Activated CD4-positive, alpha-beta T cell treated with anti-CD3 and anti-CD28 coated beads for 36 hours (primary cell): ENCODE measurements around the gene UBE2C. TPM values are rescaled to one million over a fixed set of nuclear protein-coding genes. Genes with fewer than 3 reads are reported as not detected.
"Not testable (repeated sequence)": the region's sequence is repeated elsewhere in the genome, so short reads cannot be mapped to it uniquely, and the experiment has no call there.

ENCODE experiments used
- ATAC-seq: fragments of 200-7000 bp; cut with Tn5 transposase; one replicate; pipeline ENCODE4 v1.10.0; 2021; ENCODE audit warnings: mild to moderate bottlenecking, moderate library complexity
- CTCF ChIA-PET: fragments of 350-600 bp; sonication (Branson Sonifier 250); formaldehyde crosslinking; loops from one replicate; lab custom pipeline; 2021; ENCODE audit warnings: antibody characterized with exemption; lab: Charles Lee
- POLR2A ChIA-PET: fragments of 350-600 bp; sonication (Branson Sonifier 250); formaldehyde crosslinking; loops from one replicate; lab custom pipeline; 2021; ENCODE audit warnings: antibody characterized with exemption, inconsistent platforms; lab: Charles Lee
- DNase-seq: peaks from one replicate; pipeline ENCODE4 v3.0.0-alpha.2; 2020
- H3K27ac Mint-ChIP-seq: one replicate; pipeline ENCODE4 v1.8.0; 2021; ENCODE audit warnings: mixed read lengths
- H3K27me3 Mint-ChIP-seq: one replicate; pipeline ENCODE4 v1.8.0; 2021; ENCODE audit warnings: mixed read lengths
- H3K36me3 Mint-ChIP-seq: one replicate; pipeline ENCODE4 v1.8.0; 2021; ENCODE audit warnings: low read depth, mixed read lengths
- H3K4me1 Mint-ChIP-seq: one replicate; pipeline ENCODE4 v1.8.0; 2021; ENCODE audit warnings: mixed read lengths
- H3K4me3 Mint-ChIP-seq: one replicate; pipeline ENCODE4 v1.8.0; 2021; ENCODE audit warnings: mild to moderate bottlenecking, moderate library complexity, mixed read lengths
- H3K9me3 Mint-ChIP-seq: one replicate; pipeline ENCODE4 v1.8.0; 2021; ENCODE audit warnings: low read depth, mixed read lengths
- intact Hi-C, 2 experiments: fragments of 100-400 bp; cut with DNase I in 1 of 2; cut with micrococcal nuclease in 1 of 2; formaldehyde crosslinking; loops; one replicate each; pipeline versions ENCODE4 v1.14.2 to v1.15.1; 2022 to 2024; cut with DNase I, micrococcal nuclease
- total RNA-seq, 2 experiments: library from RNA; stranded (reverse); gene quantifications; one replicate each; pipeline ENCODE4 v1.2.3, GENCODE V29; 2021

Gene UBE2C
- total RNA-seq, 2 experiments from 2014 or later, result 175 to 230 TPM

GRCh38 chr20:45819466-45819865 is 7.0 kb downstream of the UBE2C start:
- Mint-ChIP-seq H3K27me3 (peaks cover 26% of the 10 kb centered on the region), H3K9me3 (no peaks in the 10 kb centered on the region), H3K4me3 (no peak overlapping the region), H3K27ac (no peak overlapping the region), H3K4me1 (peaks cover 12% of the 10 kb centered on the region), H3K36me3 (peaks cover 20% of the 10 kb centered on the region)
- CTCF ChIA-PET, result no interaction called here
- intact Hi-C loops, result no loop called here
- ATAC-seq, result no peak
- POLR2A ChIA-PET, result interaction anchor here (0.7 kb wide), 1 partner anchor 115 kb away, joined by 4 read pairs; no protein-coding TSS in a partner anchor
- DNase-seq, result no peak

DNA sequence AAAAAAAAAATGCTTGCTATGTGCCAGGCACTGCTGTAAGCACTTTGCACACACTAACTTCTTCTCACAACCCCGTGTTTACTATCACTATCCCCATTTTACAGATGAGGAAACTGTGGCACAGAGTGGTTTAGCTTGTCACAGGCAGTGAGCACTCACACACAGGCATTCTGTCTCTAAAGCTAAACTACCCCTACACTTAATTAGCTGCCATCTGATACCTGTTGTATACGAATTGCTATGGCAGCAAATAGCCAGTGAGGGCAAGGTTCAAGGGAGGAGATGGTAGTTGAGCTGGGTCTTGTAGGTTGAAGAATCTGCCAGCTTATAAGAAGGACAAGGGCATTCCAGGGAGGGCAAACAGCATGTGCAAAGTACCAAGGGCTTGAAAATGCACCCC is 9.5 kb downstream of the UBE2C start:
- peaks cover 29% of the 10 kb centered on the region for H3K27me3 Mint-ChIP-seq
- H3K36me3 Mint-ChIP-seq, result peaks cover 2% of the 10 kb centered on the region
- intact Hi-C loops, result loop anchor here in 1 of 2 experiments (5.0 kb wide), 1 partner anchor 190 kb away; no protein-coding TSS in a partner anchor
- peaks cover 9% of the 10 kb centered on the region for H3K4me1 Mint-ChIP-seq
- no peak overlapping the region for H3K4me3 Mint-ChIP-seq
- ATAC-seq, result no peak
- no peaks in the 10 kb centered on the region for H3K9me3 Mint-ChIP-seq
- POLR2A ChIA-PET, result no interaction called here
- DNase-seq, result no peak
- CTCF ChIA-PET, result interaction anchor here (0.6 to 1.8 kb wide), 5 partner anchors 8 to 193 kb away, joined by 3 to 7 read pairs (median 4); no protein-coding TSS in a partner anchor
- no peak overlapping the region for H3K27ac Mint-ChIP-seq

GRCh38 chr20:45822857-45823256 is 10.4 kb downstream of the UBE2C start:
- intact Hi-C loops, result loop anchor here in 1 of 2 experiments (5.0 kb wide), 1 partner anchor 189 kb away; no protein-coding TSS in a partner anchor
- ATAC-seq (peak; percentile 28), DNase-seq (peak; percentile 35)
- Mint-ChIP-seq H3K4me1 (peaks cover 9% of the 10 kb centered on the region), H3K4me3 (no peak overlapping the region), H3K9me3 (no peaks in the 10 kb centered on the region), H3K27ac (no peak overlapping the region), H3K27me3 (peaks cover 29% of the 10 kb centered on the region), H3K36me3 (no peaks in the 10 kb centered on the region)
- CTCF ChIA-PET, result interaction anchor here (0.8 to 1.8 kb wide), 5 partner anchors 9 to 192 kb away, joined by 3 to 7 read pairs (median 4); no protein-coding TSS in a partner anchor
- POLR2A ChIA-PET, result interaction anchor here (0.6 to 0.9 kb wide), 2 partner anchors 10 to 143 kb away, joined by 3 to 11 read pairs; no protein-coding TSS in a partner anchor

- intact Hi-C loops, result loop anchor here in 1 of 2 experiments (1.0 to 5.0 kb wide), 2 partner anchors 139 to 188 kb away; no protein-coding TSS in a partner anchor
- Mint-ChIP-seq H3K27me3 (peaks cover 33% of the 10 kb centered on the region), H3K36me3 (no peaks in the 10 kb centered on the region), H3K9me3 (no peaks in the 10 kb centered on the region), H3K27ac (peak overlapping the region; percentile 61), H3K4me1 (peaks cover 9% of the 10 kb centered on the region), H3K4me3 (peak overlapping the region; percentile 54)
- CTCF ChIA-PET, result interaction anchor here (0.6 to 1.5 kb wide), 16 partner anchors 8 to 242 kb away, joined by 3 to 6 read pairs (median 3); partner anchors contain the start of genes ZNF335 and ZSWIM1
- POLR2A ChIA-PET, result interaction anchor here (0.6 to 1.3 kb wide), 2 partner anchors 66 to 124 kb away, joined by 3 read pairs; no protein-coding TSS in a partner anchor
- peak; percentile 77 for DNase-seq
- peak; percentile 90 for ATAC-seq
These were observed 11.7 kb downstream of the UBE2C start for GRCh38 chr20:45823949-45824835.

- DNase-seq, result no peak
- peaks cover 29% of the 10 kb centered on the region for H3K27me3 Mint-ChIP-seq
- H3K4me3 Mint-ChIP-seq, result no peak overlapping the region
- ChIA-PET POLR2A (no interaction called here), CTCF (interaction anchor here (0.6 to 1.6 kb wide), 4 partner anchors 9 to 419 kb away, joined by 3 to 4 read pairs (median 3); no protein-coding TSS in a partner anchor)
- no peak for ATAC-seq
- no peaks in the 10 kb centered on the region for H3K36me3 Mint-ChIP-seq
- H3K4me1 Mint-ChIP-seq, result peaks cover 9% of the 10 kb centered on the region
- no peaks in the 10 kb centered on the region for H3K9me3 Mint-ChIP-seq
- H3K27ac Mint-ChIP-seq, result no peak overlapping the region
- intact Hi-C loops, result no loop called here
These were observed 14.1 kb downstream of the UBE2C start for GRCh38 chr20:45826381-45827019.

DNA sequence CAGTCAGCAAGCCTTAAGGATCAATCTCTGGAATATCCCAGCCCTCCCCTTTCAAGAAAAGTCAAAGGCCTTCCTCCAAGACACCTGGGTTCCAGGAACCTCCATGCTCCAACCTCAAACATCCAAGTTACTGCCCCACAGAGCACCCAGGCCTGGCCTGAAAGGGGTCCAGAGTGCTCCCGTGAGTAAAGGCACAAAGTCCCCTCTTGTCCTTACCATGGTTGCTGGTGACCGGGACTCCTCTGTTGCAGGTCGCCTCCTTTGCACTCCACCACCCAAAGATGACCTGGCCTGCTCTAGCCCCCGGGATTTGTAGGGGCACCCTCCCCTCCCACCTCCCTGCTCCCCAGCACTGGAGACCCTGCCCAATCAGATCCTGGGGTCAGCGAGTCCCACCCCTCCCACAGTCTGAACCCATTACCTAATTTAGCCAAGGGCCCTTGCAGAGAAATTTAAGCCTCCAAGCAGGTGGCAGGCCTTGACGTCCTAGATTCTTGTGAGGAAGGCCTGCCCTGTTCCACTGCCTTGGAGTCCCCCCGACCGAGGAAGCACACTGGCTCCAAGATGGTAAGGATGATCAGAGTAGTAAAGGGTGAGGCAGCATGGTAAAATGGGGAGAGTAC is 14.7 kb downstream of the UBE2C start, which contains the start of gene TNNC2:
Gene TNNC2, minus strand, starts transcription at position 283 of the 623 bp plus-strand sequence. Its CDS starts 64 bp downstream, at position 219.
- Mint-ChIP-seq H3K36me3 (no peaks in the 10 kb centered on the region), H3K27me3 (peaks cover 25% of the 10 kb centered on the region), H3K4me1 (peaks cover 9% of the 10 kb centered on the region), H3K4me3 (no peak within 1 kb of the TSS), H3K9me3 (no peaks in the 10 kb centered on the region), H3K27ac (no peak within 1 kb of the TSS)
- POLR2A ChIA-PET, result no interaction called here
- DNase-seq (no peak), ATAC-seq (no peak)
- intact Hi-C loops, result no loop called here
- CTCF ChIA-PET, result interaction anchor here (0.6 kb wide), 1 partner anchor 29 kb away, joined by 3 read pairs; no protein-coding TSS in a partner anchor

- POLR2A ChIA-PET, result no interaction called here
- CTCF ChIA-PET, result interaction anchor here (1.5 kb wide), 1 partner anchor 135 kb away, joined by 3 read pairs; no protein-coding TSS in a partner anchor
- H3K27me3 Mint-ChIP-seq, result peaks cover 23% of the 10 kb centered on the region
- no peak overlapping the region for H3K27ac Mint-ChIP-seq
- intact Hi-C loops, result no loop called here
- ATAC-seq, result no peak
- no peak overlapping the region for H3K4me3 Mint-ChIP-seq
- no peaks in the 10 kb centered on the region for H3K36me3 Mint-ChIP-seq
- H3K9me3 Mint-ChIP-seq, result no peaks in the 10 kb centered on the region
- no peak for DNase-seq
- peaks cover 9% of the 10 kb centered on the region for H3K4me1 Mint-ChIP-seq
These were observed 15.3 kb downstream of the UBE2C start for GRCh38 chr20:45827712-45828111.

DNA sequence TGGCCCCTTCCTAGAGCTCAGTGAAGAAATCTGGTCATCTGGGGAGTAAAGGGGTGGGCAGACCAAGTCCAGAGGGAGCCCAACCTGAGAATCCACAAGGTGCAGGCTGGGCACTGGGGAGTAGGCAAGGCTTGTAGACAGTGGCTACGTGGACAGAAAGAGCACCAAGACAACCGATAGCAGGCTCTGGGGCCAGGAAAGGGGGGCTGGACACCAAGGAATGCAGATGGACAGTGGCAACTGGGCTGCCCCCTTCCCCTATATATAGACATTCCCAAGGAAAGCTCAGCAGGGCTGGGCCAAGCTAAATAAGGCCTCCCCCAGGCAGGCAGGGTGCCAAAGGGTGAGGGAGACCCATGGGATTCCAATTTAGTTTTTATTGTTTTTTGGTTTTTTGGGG is 16.1 kb downstream of the UBE2C start:
- peaks cover 16% of the 10 kb centered on the region for H3K4me1 Mint-ChIP-seq
- no peak overlapping the region for H3K27ac Mint-ChIP-seq
- H3K9me3 Mint-ChIP-seq, result no peaks in the 10 kb centered on the region
- H3K4me3 Mint-ChIP-seq, result no peak overlapping the region
- ATAC-seq, result no peak
- CTCF ChIA-PET, result interaction anchor here (0.8 to 1.5 kb wide), 2 partner anchors 104 to 134 kb away, joined by 3 read pairs; no protein-coding TSS in a partner anchor
- intact Hi-C loops, result no loop called here
- no peak for DNase-seq
- POLR2A ChIA-PET, result no interaction called here
- H3K27me3 Mint-ChIP-seq, result peaks cover 15% of the 10 kb centered on the region
- no peaks in the 10 kb centered on the region for H3K36me3 Mint-ChIP-seq

DNA sequence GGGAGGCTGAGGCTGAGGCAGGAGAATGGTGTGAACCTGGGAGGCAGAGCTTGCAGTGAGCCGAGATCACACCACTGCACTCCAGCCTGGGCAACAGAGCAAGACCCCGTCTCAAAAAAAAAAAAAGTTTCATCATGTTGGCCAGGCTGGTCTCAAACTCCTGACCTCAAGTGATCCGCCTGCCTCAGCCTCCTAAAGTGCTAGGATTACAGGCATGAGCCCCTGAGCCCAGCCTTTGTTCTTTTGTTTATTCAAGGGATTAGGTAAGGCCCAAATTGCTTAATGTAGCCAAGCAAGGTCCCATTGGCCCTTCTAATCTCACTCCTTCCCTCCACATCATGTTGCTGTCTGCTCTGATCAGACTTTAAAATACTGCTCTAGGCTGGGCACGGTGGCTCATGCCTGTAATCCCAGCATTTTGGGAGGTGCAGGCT is 17.2 kb downstream of the UBE2C start:
- H3K9me3 Mint-ChIP-seq, H3K27me3 Mint-ChIP-seq, ATAC-seq, H3K36me3 Mint-ChIP-seq, CTCF ChIA-PET, intact Hi-C loops, H3K27ac Mint-ChIP-seq, H3K4me1 Mint-ChIP-seq, DNase-seq, H3K4me3 Mint-ChIP-seq, POLR2A ChIA-PET: not testable (repeated sequence)

DNA sequence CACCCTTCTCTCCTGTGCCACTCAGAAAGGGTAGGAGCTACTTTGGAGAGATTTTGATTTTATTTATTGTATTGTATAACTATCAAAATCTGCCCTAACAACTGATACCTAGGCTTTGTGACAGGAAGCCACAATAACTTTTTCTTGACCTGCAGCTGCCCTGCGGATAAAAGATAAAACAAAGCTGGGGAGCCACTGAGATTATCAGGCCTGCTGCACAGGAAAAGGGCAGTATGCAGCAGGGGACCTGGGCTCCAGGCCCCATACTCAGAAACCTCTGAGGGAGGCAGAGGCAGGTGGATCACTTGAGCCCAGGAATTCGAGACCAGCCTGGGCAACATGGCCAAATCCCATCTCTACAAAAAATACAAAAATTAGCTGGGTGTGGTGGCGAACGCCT is 20.2 kb downstream of the UBE2C start:
- H3K4me3 Mint-ChIP-seq, result peak overlapping the region; percentile 69
- intact Hi-C loops, result loop anchor here in 1 of 2 experiments (1.0 kb wide), 2 partner anchors 20 to 25 kb away; partner anchors contain the start of genes ACOT8, UBE2C and ZSWIM3
- peaks cover 9% of the 10 kb centered on the region for H3K4me1 Mint-ChIP-seq
- H3K27ac Mint-ChIP-seq, result no peak overlapping the region
- DNase-seq, result no peak
- H3K36me3 Mint-ChIP-seq, result no peaks in the 10 kb centered on the region
- ATAC-seq, result no peak
- ChIA-PET CTCF (interaction anchor here (0.8 to 2.1 kb wide), 4 partner anchors 9 to 138 kb away, joined by 3 to 8 read pairs (median 4); no protein-coding TSS in a partner anchor), POLR2A (no interaction called here)
- H3K27me3 Mint-ChIP-seq, result peaks cover 4% of the 10 kb centered on the region
- no peaks in the 10 kb centered on the region for H3K9me3 Mint-ChIP-seq
